CD4-positive, alpha-beta T cell (primary cell): ENCODE measurements around the gene RAPH1. TPM values are rescaled to one million over a fixed set of nuclear protein-coding genes. Genes with fewer than 3 reads are reported as not detected.

Source experiments
- ATAC-seq: fragments of 200-7000 bp; cut with Tn5 transposase; one replicate; pipeline ENCODE4 v1.10.0; 2022; ENCODE audit warnings: mild to moderate bottlenecking; ENCODE audit not compliant: poor library complexity
- CTCF ChIA-PET: fragments of 350-600 bp; sonication (Branson Sonifier 250); formaldehyde crosslinking; loops from one replicate; lab custom pipeline; 2021; ENCODE audit warnings: antibody characterized with exemption, inconsistent platforms; lab: Charles Lee
- POLR2A ChIA-PET: fragments of 350-600 bp; sonication (Branson Sonifier 250); formaldehyde crosslinking; loops from one replicate; lab custom pipeline; 2021; ENCODE audit warnings: antibody characterized with exemption, inconsistent platforms; lab: Charles Lee
- DNase-seq, 14 experiments: peaks; one replicate each; pipeline ENCODE4 v3.0.0-alpha.2; 2013 to 2020; ENCODE audit warnings: mixed read lengths in 2 of 14
- H3K27ac ChIP-seq, 2 donors: one replicate each; pipeline versions ENCODE4 v1.5.1 to v1.7.0; 2013; ENCODE audit warnings: low read length in 2 of 2, low read depth in 1 of 2, mild to moderate bottlenecking in 1 of 2
- H3K27me3 ChIP-seq, 2 experiments: 1 replicate in 1 of 2; 2 replicates in 1 of 2; pipeline versions ENCODE4 v1.6.1 to v1.7.0; 2013; ENCODE audit warnings: low read length in 2 of 2, control low read depth in 1 of 2, mild to moderate bottlenecking in 1 of 2, moderate library complexity in 1 of 2; ENCODE audit not compliant: insufficient read depth in 2 of 2, control insufficient read depth in 1 of 2
- H3K36me3 ChIP-seq: one replicate; pipeline ENCODE4 v1.6.1; 2013; ENCODE audit warnings: low read length, control low read depth; ENCODE audit not compliant: insufficient read depth
- H3K4me1 ChIP-seq: one replicate; pipeline ENCODE4 v1.6.1; 2013; ENCODE audit warnings: low read length, control low read depth; ENCODE audit not compliant: insufficient read depth
- H3K4me3 ChIP-seq: one replicate; pipeline ENCODE4 v1.5.1; 2013; ENCODE audit warnings: mild to moderate bottlenecking, low read length, moderate library complexity
- H3K9me3 ChIP-seq, 2 experiments: 1 replicate in 1 of 2; 2 replicates in 1 of 2; pipeline versions ENCODE4 v1.6.1 to v1.7.0; 2013; ENCODE audit warnings: low read length in 2 of 2, mild to moderate bottlenecking in 2 of 2, control low read depth in 1 of 2, moderate library complexity in 1 of 2; ENCODE audit not compliant: control insufficient read depth in 1 of 2, insufficient read depth in 1 of 2
- H3K27ac Mint-ChIP-seq: one replicate; pipeline ENCODE4 v1.8.0; 2020; ENCODE audit warnings: mixed read lengths
- H3K27me3 Mint-ChIP-seq: one replicate; pipeline ENCODE4 v1.8.0; 2021; ENCODE audit warnings: mixed read lengths
- H3K36me3 Mint-ChIP-seq: one replicate; pipeline ENCODE4 v1.8.0; 2021; ENCODE audit warnings: low read depth, mixed read lengths
- H3K4me1 Mint-ChIP-seq: one replicate; pipeline ENCODE4 v1.8.0; 2021; ENCODE audit warnings: low read depth, mixed read lengths
- H3K4me3 Mint-ChIP-seq: one replicate; pipeline ENCODE4 v1.8.0; 2020; ENCODE audit warnings: mild to moderate bottlenecking, mixed read lengths
- H3K9me3 Mint-ChIP-seq: one replicate; pipeline ENCODE4 v1.8.0; 2020; ENCODE audit warnings: mixed read lengths
- intact Hi-C, 2 experiments: fragments of 100-400 bp; cut with DNase I in 1 of 2; cut with micrococcal nuclease in 1 of 2; formaldehyde crosslinking; loops; one replicate each; pipeline versions ENCODE4 v1.15.1 to v1.9.0; 2023 to 2025; cut with DNase I, micrococcal nuclease
- total RNA-seq, 174 experiments: library from RNA in 2 of 174; stranded (reverse) in 2 of 174; gene quantifications; one replicate each; pipeline ENCODE4 v1.2.3 and lab custom pipeline; 2021 to 2026
- TF ChIP-seq, protein P1 (sequence below): fragments of 200-600 bp; IDR thresholded peaks from one replicate; pipeline ENCODE4 v1.8.0; 2022; ENCODE audit warnings: antibody characterized with exemption, mild to moderate bottlenecking

Gene RAPH1
- total RNA-seq, 2 experiments from 2014 or later: 4.3 to 5.8 TPM

DNA sequence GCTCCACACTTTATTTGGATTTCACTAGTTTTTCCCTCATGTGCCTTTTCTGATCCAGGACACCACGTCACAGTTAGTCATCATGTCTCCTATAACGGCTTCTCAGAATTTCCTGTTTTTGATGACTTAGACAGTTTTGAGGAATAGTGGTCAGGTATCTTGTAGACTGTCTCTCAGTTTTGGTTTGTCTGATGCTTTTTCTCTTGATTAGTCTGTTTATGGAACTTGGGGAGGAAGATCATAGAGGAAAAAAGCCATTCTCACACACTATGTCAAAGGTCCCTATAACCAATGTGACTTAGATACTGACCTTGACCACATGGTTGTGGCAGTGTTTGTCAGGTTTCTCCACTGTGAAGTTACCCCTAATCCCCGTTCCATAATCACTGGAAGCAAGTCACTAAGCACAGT is 89.0 kb downstream of the RAPH1 start:
- no peaks in the 10 kb centered on the region for H3K27me3 Mint-ChIP-seq
- H3K4me3 Mint-ChIP-seq: no peak overlapping the region
- H3K4me1 Mint-ChIP-seq: no peaks in the 10 kb centered on the region
- TF ChIP-seq, protein P1, sequence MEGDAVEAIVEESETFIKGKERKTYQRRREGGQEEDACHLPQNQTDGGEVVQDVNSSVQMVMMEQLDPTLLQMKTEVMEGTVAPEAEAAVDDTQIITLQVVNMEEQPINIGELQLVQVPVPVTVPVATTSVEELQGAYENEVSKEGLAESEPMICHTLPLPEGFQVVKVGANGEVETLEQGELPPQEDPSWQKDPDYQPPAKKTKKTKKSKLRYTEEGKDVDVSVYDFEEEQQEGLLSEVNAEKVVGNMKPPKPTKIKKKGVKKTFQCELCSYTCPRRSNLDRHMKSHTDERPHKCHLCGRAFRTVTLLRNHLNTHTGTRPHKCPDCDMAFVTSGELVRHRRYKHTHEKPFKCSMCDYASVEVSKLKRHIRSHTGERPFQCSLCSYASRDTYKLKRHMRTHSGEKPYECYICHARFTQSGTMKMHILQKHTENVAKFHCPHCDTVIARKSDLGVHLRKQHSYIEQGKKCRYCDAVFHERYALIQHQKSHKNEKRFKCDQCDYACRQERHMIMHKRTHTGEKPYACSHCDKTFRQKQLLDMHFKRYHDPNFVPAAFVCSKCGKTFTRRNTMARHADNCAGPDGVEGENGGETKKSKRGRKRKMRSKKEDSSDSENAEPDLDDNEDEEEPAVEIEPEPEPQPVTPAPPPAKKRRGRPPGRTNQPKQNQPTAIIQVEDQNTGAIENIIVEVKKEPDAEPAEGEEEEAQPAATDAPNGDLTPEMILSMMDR: no peak
- POLR2A ChIA-PET: interaction anchor here (0.5 kb wide), 1 partner anchor 102 kb away, joined by 3 read pairs; no protein-coding TSS in a partner anchor
- H3K36me3 ChIP-seq: peaks cover 2% of the 10 kb centered on the region
- no peak overlapping the region for H3K27ac ChIP-seq
- ATAC-seq (no peak), DNase-seq (peak in 2 of 14 experiments; percentile 9 to 20)
- CTCF ChIA-PET: no interaction called here
- no peaks in the 10 kb centered on the region for H3K9me3 Mint-ChIP-seq
- peaks cover 16% of the 10 kb centered on the region for H3K36me3 Mint-ChIP-seq
- no peaks in the 10 kb centered on the region for H3K4me1 ChIP-seq
- no peak overlapping the region for H3K4me3 ChIP-seq
- intact Hi-C loops: no loop called here
- H3K27me3 ChIP-seq: no peaks in the 10 kb centered on the region
- no peak overlapping the region for H3K27ac Mint-ChIP-seq
- H3K9me3 ChIP-seq: no peaks in the 10 kb centered on the region

DNA sequence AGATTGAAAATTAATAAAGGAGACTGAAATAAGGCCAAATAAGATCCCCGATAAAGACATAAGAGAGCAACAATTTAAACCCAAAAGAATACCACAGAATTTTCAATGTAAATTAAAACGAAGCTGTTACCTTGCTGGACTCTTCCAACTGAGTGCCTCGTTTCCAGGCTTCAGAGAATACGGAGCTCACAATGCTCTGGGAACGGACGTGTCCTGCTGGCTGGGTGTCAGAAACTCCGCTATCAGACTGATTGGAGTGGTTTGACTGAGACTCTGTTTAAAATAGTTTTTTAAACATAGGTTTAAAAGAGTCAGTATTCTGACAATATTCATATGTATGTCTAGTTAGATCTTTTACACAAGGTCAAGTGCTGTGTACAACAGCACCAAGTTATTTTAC is 90.4 kb downstream of the RAPH1 start:
- Histone ChIP-seq H3K9me3 (no peaks in the 10 kb centered on the region), H3K36me3 (peaks cover 2% of the 10 kb centered on the region), H3K27ac (no peak overlapping the region), H3K4me3 (no peak overlapping the region), H3K27me3 (no peaks in the 10 kb centered on the region), H3K4me1 (no peaks in the 10 kb centered on the region)
- no peak for ATAC-seq
- intact Hi-C loops: no loop called here
- no peaks in the 10 kb centered on the region for H3K27me3 Mint-ChIP-seq
- TF ChIP-seq, protein P1: no peak
- CTCF ChIA-PET: no interaction called here
- peaks cover 16% of the 10 kb centered on the region for H3K36me3 Mint-ChIP-seq
- no peak for DNase-seq
- H3K4me3 Mint-ChIP-seq: no peak overlapping the region
- H3K27ac Mint-ChIP-seq: no peak overlapping the region
- H3K9me3 Mint-ChIP-seq: no peaks in the 10 kb centered on the region
- POLR2A ChIA-PET: no interaction called here
- no peaks in the 10 kb centered on the region for H3K4me1 Mint-ChIP-seq

DNA sequence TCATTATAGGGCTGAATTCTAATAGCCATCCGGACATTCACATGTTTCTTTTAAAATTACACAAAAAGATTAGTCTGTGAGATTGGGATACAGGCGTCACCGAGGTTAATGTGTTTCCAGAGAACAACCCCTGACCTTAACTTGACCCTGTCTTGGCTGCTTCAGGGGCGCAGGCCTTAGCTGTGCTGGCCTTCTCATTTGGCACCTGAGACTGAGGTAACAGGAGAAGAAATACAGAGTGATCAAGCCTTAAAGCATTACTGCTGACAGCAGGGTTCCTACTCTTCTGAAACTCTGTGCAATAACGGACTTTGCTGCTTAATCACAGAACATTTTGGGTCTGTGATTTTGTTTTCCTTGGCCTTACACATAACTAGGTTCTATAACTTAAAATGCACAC is 92.6 kb downstream of the RAPH1 start:
- DNase-seq: no peak
- no peaks in the 10 kb centered on the region for H3K9me3 ChIP-seq
- ATAC-seq: no peak
- H3K9me3 Mint-ChIP-seq: no peaks in the 10 kb centered on the region
- no peak overlapping the region for H3K27ac Mint-ChIP-seq
- no peaks in the 10 kb centered on the region for H3K4me1 Mint-ChIP-seq
- CTCF ChIA-PET: no interaction called here
- no peak overlapping the region for H3K4me3 Mint-ChIP-seq
- POLR2A ChIA-PET: no interaction called here
- no peak overlapping the region for H3K27ac ChIP-seq
- no peaks in the 10 kb centered on the region for H3K4me1 ChIP-seq
- TF ChIP-seq, protein P1: no peak
- no peaks in the 10 kb centered on the region for H3K27me3 ChIP-seq
- intact Hi-C loops: no loop called here
- H3K36me3 Mint-ChIP-seq: peaks cover 33% of the 10 kb centered on the region
- no peaks in the 10 kb centered on the region for H3K27me3 Mint-ChIP-seq
- no peak overlapping the region for H3K4me3 ChIP-seq
- peaks cover 2% of the 10 kb centered on the region for H3K36me3 ChIP-seq
